CD4-positive, alpha-beta T cell treated with Interleukin-4 for 4 hours (primary cell): ENCODE results near the gene RNASEL.
"Not testable (repeated sequence)": the region's sequence is repeated elsewhere in the genome, so short reads cannot be mapped to it uniquely, and the experiment has no call there.

Experiments used
- DNase-seq: peaks from one replicate; pipeline ENCODE4 v3.0.0-alpha.2; 2020

Gene RNASEL

GRCh38 chr1:182555493-182555892 lies 33.6 kb downstream of the RNASEL start:
- DNase-seq = no peak

- DNase-seq = no peak
Observed at GRCh38 chr1:182552527-182552926, 36.5 kb downstream of the RNASEL start.

- DNase-seq = no peak
Observed at GRCh38 chr1:182549811-182550210, 39.2 kb downstream of the RNASEL start.

- no peak for DNase-seq
Observed at GRCh38 chr1:182549346-182549745, 39.7 kb downstream of the RNASEL start.

DNA sequence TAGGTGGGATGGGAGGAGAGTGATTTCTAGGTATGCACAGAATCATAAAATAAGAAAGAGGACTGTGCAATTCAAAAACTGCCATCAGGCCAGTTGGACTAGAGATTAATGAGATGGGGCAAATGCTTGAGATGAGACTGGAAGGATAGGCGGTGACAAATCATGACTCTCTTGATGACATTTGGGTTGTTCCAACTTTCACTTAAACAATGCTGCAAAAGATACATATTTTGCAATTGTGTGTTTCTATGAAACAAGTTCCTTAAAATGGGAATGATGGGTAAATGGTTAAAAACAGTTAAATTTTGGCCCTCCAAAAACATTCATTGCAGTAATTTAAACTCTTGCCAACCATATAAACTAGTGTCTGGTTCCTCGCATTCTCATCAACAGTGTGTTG lies 55.2 kb downstream of the RNASEL start:
- DNase-seq = no peak

GRCh38 chr1:182528206-182528605 lies 60.9 kb downstream of the RNASEL start:
- not testable (repeated sequence) for DNase-seq

- no peak for DNase-seq
Observed at GRCh38 chr1:182527680-182528079, 61.4 kb downstream of the RNASEL start.

- no peak for DNase-seq
Observed at GRCh38 chr1:182525342-182525741, 63.7 kb downstream of the RNASEL start.
